GM21529 (cell line): ENCODE results near the gene SENP3.

Experiments
- ATAC-seq: cut with Tn5 transposase; IDR thresholded peaks from one replicate; pipeline ENCODE4 v1.9.1; 2021; ENCODE audit not compliant: unreplicated experiment

SENP3 gene

DNA sequence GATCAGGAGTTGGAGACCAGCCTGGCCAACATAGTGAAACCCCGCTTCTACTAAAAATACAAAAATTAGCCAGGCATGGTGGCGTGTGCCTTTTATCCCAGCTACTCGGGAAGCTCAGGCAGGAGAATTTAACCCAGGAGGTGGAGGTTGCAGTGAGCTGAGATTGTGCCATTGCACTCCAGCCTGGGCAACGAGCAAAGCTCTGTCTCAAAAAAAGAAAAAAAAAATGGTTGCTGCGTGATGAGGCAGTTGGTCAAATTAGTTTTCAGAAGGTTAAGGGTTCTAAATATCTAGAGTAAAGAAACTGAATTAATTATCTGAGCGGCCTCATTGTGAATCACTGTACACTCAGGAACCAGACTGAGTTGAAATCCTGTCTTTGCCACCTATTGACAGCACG, 14.2 kb downstream of the SENP3 start:
- ATAC-seq = no peak

DNA sequence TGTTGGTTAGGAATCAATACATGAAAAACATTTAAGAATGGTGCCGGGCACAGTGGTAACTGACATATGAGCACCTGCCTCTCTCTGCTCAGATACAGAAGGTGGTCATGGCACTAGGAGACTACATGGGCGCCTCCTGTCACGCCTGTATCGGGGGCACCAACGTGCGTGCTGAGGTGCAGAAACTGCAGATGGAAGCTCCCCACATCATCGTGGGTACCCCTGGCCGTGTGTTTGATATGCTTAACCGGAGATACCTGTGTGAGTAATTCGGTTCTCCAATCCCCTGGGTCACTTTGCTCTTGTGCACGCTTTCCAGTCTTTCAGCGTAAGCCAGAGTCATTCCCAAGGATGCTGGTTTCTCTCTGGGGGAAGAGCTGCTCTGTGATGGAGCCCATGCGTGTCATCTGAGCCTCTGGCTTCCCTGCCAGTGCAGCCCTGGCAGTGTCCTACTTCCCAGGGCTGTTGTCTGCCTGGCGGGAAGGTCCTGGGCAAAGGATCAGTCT, 14.8 kb downstream of the SENP3 start:
- no peak for ATAC-seq

DNA sequence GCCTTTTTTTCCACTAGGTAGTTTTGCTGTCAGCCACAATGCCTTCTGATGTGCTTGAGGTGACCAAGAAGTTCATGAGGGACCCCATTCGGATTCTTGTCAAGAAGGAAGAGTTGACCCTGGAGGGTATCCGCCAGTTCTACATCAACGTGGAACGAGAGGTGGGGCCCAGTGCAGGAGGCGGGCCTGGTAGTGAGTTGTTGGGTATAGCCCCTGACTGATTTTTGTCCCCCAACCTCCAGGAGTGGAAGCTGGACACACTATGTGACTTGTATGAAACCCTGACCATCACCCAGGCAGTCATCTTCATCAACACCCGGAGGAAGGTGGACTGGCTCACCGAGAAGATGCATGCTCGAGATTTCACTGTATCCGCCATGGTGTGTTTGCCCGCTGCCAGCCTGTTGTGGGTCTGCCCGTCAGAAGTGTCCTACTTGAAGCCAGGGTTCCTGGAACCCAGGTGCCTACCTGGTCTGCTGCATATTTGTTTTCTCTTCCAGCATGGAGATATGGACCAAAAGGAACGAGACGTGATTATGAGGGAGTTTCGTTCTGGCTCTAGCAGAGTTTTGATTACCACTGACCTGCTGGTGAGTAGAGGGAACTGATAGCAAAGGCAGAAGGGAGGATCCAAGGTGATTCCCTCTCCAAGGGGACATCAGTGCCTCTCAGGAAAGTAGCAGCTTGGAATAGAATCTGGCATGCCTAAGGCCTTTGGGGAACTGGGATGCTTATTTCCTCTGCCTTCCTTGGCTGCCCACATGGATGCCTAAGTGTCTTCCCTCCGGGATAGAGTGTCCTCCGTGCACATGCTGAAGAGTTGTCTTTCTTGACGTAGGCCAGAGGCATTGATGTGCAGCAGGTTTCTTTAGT, 15.8 kb downstream of the SENP3 start:
- no peak for ATAC-seq

DNA sequence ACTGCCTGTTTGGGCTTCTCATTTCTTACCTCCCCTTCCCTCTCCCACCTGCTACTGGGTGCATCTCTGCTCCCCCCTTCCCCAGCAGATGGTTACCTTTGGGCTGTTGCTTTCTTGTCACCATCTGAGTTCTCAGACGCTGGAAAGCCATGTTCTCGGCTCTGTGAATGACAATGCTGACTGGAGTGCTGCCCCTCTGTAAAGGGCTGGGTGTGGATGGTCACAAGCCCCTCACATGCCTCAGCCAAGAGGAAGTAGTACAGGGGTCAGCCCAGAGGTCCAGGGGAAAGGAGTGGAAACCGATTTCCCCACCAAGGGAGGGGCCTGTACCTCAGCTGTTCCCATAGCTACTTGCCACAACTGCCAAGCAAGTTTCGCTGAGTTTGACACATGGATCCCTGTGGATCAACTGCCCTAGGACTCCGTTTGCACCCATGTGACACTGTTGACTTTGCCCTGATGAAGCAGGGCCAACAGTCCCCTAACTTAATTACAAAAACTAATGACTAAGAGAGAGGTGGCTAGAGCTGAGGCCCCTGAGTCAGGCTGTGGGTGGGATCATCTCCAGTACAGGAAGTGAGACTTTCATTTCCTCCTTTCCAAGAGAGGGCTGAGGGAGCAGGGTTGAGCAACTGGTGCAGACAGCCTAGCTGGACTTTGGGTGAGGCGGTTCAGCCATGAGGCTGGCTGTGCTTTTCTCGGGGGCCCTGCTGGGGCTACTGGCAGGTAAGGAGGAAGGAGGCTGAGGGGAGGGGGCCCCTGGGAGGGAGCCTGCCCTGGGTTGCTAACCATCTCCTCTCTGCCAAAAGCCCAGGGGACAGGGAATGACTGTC, 17.5 kb downstream of the SENP3 start, which contains the start of gene CD68:
TSS of gene CD68 (plus strand) at position 638 of the 833 bp plus-strand sequence. CDS start at position 678, 40 bp downstream.
- ATAC-seq = peak; percentile 54

DNA sequence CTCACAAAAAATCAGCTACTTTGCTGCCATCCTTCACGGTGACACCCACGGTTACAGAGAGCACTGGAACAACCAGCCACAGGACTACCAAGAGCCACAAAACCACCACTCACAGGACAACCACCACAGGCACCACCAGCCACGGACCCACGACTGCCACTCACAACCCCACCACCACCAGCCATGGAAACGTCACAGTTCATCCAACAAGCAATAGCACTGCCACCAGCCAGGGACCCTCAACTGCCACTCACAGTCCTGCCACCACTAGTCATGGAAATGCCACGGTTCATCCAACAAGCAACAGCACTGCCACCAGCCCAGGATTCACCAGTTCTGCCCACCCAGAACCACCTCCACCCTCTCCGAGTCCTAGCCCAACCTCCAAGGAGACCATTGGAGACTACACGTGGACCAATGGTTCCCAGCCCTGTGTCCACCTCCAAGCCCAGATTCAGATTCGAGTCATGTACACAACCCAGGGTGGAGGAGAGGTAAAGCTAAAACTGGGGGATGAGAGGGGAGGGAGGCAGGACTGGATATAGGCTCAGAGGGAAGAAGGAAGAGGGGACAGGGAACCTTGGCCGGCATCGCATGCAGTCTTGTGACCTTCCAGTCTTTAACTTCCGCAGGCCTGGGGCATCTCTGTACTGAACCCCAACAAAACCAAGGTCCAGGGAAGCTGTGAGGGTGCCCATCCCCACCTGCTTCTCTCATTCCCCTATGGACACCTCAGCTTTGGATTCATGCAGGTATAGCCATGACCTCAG, 18.3 kb downstream of the SENP3 start:
- ATAC-seq = peak; percentile 0

DNA sequence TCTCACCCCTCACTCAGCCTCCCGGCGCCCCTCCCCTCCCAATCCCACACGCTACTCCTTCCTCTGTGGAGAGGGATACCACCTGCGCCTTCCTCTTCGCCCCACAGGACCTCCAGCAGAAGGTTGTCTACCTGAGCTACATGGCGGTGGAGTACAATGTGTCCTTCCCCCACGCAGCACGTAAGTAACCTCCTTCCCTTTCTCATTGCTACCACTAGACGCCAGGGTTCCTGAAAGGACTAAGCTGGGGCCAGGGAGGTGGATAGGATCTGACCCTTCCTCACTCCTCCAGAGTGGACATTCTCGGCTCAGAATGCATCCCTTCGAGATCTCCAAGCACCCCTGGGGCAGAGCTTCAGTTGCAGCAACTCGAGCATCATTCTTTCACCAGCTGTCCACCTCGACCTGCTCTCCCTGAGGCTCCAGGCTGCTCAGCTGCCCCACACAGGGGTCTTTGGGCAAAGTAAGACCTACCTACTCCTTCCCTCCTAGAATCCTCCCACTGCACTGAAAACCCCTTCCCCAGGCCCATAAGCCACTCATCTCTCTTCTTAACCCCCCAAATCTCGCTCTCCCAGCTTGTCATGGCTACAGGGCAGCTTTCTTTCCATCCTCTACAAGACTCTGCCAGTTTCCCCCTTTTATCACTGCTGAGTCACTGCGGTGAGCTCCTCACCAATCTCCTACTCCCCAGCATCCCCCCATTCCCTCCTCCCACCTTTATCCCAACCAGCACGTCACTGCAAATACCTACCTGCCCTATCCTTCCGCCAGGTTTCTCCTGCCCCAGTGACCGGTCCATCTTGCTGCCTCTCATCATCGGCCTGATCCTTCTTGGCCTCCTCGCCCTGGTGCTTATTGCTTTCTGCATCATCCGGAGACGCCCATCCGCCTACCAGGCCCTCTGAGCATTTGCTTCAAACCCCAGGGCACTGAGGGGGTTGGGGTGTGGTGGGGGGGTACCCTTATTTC, 19.2 kb downstream of the SENP3 start:
- ATAC-seq = no peak

DNA sequence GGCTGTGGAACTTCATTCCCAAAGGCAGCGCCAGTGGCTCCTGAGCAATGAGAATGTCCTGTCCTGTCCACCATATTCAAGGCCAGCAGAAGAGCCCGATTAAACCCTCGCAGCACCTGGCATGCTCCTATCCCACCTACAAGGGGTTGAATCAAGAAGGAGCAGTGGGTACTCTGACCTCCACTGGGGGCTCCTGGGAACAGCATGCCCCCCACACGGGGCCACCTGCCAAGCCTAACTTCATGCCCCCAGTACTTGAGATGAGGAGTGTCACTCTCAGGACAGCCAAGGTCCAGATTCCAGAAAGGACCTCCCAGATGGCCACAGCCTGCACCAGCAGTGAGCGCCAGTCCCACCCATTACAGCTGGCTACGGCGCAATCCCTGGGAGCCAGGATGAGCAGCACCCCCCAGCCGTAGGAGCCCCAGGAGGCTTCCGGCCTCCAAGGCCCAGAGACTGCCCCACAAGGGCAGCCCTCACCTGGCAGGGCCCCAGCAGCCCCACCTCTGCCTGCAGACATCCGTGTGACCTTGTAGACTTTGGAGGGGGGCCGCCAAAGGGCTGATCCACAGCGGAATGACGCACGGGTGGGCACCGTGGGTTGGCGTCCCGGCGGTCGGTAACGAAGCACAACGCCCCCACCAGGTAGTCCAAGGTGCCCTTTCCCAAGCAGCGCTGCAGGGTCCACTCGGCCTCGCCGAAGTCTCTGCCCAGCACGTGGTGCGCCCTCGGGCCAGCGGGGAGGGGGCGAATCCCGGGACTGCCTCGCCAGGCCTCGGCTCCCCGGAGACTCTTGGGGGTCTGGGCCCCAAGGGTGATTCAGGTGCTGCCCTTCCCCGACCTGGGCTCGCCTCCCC, 20.9 kb downstream of the SENP3 start:
- no peak for ATAC-seq

DNA sequence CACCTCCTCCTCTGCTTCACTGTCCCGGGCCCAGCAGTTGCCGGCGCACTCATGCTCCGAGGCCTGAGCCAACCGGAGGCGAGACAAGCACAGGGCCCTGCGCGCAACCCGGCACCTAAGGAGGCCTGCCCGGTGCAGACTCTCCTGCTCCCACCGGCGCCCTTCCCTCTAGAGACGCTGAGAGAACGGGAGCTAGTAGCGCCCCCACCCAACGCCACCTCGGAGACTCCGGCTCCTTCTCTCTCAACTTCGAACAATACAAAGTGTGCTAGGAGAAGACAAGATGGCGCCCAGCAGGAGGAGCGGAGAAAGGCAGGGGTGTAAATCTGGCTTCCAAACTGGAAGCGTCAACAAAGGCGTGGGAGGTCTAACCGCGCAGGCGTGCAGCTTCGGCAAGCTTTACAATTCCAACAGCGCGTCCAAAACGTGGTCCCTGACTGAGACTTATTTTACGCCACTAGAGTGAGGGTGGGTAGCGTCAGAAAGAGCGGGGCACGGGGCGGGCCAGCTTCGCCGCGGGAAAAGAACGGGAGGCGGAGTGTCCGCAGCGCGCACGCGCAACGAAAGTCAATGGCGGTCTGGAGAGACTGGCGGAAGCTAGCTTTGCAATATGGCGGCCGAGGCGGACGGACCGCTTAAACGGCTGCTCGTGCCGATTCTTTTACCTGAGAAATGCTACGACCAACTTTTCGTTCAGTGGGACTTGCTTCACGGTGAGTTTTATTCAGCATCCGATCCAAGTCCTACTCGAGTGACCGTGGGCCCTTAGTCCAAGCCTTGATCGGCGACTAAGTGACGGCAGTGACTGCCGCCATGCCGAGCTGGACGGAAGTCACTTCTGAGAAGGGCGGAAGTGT, 21.8 kb downstream of the SENP3 start, which contains the start of gene MPDU1:
TSS of gene MPDU1 (plus strand) at position 600 of the 857 bp plus-strand sequence. CDS start at position 611, 11 bp downstream.
- ATAC-seq = peak; percentile 61

DNA sequence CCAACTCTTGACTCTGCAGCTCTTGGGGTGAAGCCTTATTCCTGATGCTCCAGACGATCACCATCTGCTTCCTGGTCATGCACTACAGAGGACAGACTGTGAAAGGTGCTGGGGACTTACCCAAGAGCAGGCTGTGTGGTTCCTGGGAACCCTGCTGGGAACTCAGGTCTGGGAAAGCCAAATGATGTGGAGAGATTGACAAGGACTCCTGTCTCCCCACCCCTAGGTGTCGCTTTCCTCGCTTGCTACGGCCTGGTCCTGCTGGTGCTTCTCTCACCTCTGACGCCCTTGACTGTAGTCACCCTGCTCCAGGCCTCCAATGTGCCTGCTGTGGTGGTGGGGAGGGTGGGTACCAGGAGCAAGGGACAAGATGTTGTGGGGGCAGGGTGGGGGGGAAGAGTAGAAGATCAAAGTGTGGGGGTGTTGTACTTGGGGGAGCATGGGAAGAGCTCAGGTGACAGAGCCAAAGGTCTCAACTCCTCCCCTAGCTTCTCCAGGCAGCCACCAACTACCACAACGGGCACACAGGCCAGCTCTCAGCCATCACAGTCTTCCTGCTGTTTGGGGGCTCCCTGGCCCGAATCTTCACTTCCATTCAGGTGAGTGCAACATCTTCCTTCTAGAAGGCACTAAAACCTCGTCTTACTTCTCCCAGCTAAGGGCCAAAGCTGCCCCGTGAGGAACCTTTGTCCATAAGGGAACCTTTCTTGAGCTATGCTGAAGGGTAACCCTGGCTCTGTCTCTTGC, 25.1 kb downstream of the SENP3 start:
- no peak for ATAC-seq

DNA sequence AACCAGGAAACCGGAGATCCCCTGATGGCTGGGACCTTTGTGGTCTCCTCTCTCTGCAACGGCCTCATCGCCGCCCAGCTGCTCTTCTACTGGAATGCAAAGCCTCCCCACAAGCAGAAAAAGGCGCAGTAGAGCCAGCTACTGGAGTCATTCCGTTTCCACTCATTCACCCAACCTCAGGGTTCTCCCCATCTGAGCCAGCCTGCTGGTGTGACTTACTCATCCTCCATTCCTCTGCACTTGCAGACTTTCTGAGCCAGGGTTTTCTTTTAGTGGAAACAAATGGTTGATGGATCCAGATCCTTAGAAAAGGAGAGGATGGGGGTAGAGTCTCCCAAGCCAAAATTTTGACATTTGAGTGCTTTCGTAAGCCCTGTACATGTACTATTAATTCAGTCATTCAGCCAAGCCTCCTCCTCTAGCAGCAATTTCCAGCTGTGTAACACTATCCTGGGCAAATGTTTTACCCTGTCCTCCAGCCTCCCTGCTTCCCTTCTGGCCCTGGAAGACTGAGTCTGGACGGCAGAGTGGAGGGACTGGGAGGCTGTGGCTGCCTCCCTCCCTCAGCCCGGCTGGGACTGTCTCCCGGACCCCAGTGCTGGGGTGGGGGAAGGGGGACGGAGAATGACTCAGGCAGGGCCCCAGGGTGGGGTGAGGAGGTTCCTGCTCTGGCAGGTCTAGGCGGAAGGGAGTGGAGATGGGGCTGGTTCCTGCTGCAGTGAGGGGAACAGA, 25.9 kb downstream of the SENP3 start:
- ATAC-seq = no peak

DNA sequence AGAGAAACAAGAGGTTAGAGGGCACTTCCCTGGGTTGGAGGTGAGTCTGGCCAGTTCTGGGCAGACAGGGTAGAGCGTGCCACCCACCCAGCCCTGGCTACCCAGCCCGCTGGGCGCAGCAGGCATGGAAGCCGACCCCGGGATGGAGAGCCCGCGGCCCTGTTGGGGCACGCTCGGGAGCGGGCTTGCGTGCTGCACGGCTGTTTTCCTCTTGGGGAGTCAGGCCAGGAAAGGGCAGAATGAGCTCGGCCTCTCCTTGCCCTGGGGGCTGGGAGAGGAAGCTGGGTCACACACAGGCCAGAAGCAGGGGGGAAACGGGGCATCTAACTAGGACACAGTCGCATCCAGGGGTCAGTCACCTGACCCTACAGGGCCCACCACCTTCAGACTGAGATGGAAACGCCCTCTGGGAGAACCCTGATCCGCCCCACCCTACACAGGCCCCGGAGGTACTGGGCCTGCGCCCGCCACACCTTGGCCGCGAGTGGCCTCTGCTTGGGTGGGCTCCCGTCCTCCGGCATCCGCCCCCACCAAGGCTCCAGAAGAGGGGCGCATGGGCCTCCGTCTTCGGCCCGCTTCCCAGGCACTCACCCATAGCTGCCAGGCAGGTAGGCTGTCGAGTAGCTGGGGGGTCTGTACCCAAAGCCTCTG, 27.0 kb downstream of the SENP3 start:
- ATAC-seq = no peak

DNA sequence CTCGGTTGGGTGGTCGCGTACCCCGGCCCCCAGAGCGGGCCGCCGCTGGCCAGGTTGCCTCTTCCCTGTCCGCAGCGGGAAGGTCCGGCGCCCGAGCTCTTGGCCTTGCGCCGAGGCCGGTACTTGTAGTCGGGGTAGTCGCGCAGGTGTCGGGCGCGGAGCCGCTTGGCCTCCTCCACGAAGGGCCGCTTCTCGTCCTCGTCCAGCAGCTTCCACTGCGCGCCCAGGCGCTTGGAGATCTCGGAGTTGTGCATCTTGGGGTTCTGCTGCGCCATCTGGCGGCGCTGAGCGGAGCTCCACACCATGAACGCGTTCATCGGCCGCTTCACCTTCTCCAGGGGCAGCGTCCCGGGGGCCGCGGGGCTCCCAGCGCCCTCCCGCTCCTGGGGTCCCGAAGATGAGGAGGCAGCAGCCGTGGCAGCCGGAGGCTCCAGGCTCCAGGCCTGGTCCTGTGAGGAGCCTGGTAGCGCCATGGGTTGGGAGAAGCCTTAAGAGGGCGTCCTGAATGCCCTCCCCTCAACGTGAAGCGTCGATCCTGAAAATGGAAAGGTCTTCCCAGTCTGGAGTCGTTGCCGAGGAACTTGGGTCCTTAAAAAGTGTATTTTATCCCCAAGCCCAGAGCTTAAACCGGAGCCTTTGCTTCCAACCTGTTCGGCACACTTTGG, 27.6 kb downstream of the SENP3 start:
- ATAC-seq = no peak

DNA sequence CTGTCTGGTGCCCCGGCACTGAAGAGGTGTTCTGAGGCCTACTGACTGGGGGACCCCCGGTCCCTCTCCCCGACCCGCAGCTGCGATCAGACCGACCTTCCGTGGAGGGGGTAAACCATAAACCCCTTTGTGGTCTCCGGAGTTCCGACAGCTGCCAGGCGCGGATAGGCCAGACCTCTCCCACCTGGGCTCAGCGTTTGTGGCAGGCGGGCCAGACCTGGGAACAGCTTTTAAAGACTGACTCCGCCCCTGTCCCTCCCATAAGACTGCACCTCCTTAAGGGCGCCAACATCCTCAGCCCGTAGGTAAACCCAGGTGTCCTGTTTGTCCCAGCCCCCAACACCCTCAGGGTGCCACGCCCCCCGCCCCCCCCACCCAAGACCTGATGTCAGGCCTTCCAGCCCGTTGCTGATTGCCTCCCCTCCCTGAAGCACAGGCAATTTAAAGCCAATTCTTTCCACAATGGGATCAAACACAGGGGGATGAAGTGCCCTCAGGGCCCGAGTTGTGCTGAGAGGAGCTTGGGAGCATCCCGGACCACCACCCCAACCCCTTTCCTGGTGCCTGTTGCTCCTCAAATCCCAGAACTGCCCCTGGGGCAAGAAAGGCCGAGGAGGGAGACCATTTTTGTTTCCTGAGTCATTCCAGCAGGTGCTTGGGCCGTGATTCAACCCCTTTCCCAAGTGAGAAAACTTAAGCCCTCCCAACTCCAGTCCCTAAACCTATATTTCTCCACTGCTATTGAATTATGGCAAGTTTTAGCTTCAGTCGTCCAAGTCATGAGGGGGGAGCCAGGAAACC, 28.4 kb downstream of the SENP3 start, which contains the start of gene SOX15:
TSS of gene SOX15 (minus strand) at position 204 of the 801 bp plus-strand sequence. CDS start 418 bp downstream, outside the sequence.
- no peak for ATAC-seq

DNA sequence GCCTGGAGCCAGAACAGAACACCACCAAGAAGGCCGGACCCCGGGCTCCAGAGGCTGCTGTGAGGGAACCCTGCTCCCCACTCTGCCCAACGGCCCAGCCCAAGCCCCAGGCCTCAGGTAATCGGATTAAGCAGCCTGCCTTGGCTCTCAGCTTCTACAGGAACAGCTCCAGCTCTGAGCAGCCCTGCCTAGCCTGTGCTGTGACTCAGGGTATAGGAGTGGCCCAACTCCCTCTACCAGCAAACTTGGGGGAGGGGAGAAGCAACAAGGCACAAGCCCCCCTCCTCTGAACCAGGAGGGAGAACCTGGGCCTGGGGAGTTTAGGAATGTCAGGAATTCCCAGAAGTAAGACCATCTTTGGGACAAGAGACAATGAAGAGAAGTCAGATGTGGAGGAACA, 29.0 kb downstream of the SENP3 start:
- no peak for ATAC-seq
